ENCODE results near the gene RSU1.
A peak's percentile ranks its signal among the peaks of the same experiment; 100 is the strongest.

RSU1 gene

DNA sequence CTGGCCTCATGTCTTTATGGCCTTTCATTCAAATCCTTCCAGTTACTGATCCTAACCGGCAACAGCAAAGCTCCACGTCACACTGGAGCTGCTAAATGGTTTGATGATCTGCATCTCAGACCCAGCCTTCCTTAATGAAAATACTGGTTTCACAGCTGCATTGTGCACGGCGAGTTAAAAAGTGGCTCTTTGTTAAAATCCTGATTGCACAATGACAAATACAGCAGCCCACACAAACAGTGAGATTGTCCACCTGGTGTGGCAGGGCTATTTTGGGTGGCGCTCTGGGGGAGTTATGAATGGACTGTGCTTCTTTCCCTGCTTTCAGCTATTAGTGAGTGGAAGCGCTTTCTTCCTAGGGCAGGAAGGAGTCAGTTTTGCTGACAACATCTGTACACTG lies 232.1 kb downstream of the RSU1 start:
- DNase-seq: no peak

GRCh38 chr10:16583382-16583781 lies 233.8 kb downstream of the RSU1 start:
- no peak for DNase-seq

- no peak for DNase-seq
Measured at GRCh38 chr10:16581202-16581601, 236.0 kb downstream of the RSU1 start.

DNA sequence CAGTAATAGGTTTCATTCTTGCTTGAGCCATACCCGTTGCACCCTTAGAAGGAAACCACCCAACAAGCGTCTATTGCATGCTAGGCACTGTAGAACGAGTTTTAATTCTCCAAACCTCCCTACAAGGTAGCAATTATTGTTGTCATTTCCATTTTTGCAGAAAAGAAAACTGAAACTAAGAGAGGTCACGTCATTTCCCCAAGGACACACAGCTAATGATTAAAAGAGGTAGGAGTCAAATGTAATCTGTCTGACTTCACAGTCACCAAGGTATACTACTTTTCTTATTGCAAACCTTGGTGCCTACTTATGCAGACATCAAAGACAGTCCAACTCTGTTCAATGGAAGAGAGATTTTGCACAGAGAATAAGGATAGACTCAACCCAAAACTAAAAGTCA lies 246.5 kb downstream of the RSU1 start:
- DNase-seq: no peak

DNA sequence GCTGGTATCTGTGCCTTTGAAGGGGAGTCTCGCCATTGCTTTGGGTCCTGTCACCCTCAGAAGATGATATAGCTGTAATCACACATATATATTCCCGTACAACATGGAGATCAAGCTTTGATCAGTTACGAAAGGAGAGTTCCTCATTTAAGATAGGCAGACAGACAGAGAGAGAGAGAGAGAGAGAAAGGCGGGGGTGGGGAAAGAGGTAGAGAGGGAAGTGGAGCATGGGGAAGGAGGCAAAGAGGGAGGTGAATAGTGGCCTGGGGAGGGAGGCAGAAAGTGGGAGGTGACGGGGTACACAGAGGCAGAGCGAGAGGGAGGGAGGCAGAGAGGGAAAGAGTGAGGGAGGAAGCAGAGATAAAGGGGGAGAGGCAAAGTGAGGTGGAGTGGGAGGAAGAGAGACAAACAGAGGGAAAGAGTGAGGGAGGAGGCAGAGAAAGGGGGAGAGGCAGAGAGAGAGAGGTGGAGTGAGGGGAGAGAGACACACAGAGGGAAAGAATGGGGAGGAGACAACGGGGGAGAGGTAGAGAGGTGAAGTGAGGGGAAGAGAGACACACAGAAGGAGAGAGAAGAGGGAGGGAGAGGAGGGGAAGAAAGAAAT lies 250.9 kb downstream of the RSU1 start:
- no peak for DNase-seq

- DNase-seq: no peak
Measured at GRCh38 chr10:16565604-16566003, 251.6 kb downstream of the RSU1 start.

DNA sequence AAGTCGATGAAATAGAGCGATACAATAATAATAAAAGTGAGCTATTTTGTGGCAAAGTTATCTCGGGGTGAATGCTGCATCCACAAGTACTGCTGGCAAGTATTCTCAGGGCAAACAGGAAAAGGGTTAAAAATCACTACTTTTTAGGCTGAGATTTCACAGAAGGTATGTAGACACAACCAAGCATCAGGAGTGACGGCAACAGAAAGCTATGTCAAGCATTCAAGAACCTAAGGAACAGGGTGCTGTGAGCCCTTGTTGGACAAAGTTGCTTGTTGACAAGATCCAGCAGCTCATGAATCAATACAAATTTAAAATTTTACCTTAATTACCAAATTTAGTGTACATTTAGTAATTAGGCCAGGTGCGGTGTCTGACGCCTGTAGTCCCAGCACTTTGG lies 254.3 kb downstream of the RSU1 start:
- no peak for DNase-seq

- DNase-seq: no peak
Measured at GRCh38 chr10:16559236-16559773, 257.9 kb downstream of the RSU1 start.

- no peak for DNase-seq
Measured at GRCh38 chr10:16547973-16548372, 269.3 kb downstream of the RSU1 start.

DNA sequence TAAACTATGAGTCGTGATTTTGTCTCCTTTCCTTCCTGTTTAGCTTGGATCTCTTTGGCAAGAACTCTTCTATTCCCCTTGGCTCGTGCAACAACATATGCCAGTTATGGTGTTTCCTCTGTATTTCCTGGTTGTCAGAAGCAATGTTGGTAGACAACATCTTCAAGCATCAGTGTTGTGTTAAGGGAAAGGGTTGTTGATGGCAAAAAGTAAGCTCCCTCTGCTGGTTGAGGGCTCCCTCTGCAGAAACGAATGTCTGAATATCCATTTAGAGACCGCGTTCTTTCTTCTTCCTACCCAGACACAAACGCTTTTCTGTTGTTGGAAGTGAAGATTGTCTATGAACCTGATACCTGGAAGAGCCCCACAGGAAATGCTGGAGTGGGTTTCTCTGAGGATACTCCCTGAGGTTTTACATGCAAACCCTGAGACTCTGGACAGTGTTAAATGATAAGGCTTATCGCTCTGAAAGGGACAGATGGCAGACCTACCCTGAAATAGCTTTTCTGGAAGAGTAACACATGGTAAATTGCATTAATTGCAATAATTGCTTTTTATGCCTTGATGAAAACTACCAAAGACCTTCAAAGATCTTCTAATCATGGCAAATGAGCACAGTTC lies 272.0 kb downstream of the RSU1 start:
- peak in 1 of 2 experiments; percentile 38 for DNase-seq

DNA sequence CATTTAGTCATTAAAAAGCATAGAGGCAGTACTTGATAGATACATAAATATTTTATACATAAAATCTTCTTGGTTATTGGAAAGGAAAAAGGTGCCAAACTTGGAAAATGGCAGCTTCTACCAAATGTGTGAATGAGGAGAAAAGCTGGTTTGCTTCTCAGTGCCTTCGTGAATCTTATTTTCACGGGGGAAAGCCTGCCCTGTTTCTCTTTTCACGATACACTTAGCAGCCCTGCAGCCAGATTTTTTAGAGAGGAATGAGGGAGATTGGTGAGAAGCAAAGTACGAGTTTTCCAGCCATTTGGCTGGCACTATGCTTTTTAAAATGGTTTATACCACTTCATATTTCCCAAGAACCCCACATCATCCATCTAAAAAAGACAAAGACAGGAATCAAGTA lies 272.6 kb downstream of the RSU1 start:
- no peak for DNase-seq

DNA sequence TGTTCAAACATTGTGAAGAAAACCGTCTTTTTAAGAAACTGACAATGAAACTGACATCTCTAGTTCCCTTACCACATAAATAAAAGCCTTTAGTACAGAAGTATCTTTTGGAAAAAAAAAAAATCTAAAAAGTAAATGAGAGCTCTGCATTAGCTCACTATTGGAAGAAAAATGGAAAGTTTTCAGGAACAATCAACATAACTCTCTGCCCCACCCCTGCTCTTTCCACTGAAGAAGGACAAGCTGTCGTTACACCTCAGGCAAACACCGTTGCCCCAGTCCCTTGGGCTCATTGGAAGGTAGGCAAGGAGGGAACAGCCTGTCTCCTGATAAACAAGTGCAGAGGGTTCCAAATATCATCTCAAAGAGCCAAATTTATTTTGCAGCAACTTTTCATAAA lies 273.1 kb downstream of the RSU1 start:
- no peak for DNase-seq
